HepG2 (cell line): ENCODE measurements around the gene OR1I1. TPM values are rescaled to one million over a fixed set of nuclear protein-coding genes. Genes with fewer than 3 reads are reported as not detected.
A peak's percentile ranks its signal among the peaks of the same experiment; 100 is the strongest.

Source experiments
- DZIP1 ChIP-seq: sonication (generic); formaldehyde crosslinking; IDR thresholded peaks from 2 replicates; pipeline ENCODE4 v1.5.0; 2020; ENCODE audit warnings: mild to moderate bottlenecking, missing genetic modification reagents
- HDAC2 ChIP-seq: sonication (generic); formaldehyde crosslinking; IDR thresholded peaks from 2 replicates; pipeline ENCODE4 v1.4.0; 2020; ENCODE audit warnings: missing genetic modification reagents
- KDM5A ChIP-seq: fragments of 200-600 bp; sonication (generic); IDR thresholded peaks from 2 replicates; pipeline ENCODE4 v1.7.0; 2018; ENCODE audit warnings: antibody characterized with exemption, mild to moderate bottlenecking, low read length, borderline replicate concordance
- LRRFIP1 ChIP-seq: sonication (generic); formaldehyde crosslinking; conservative IDR thresholded peaks from 2 replicates; pipeline ENCODE4 v1.4.0; 2020; ENCODE audit warnings: missing genetic modification reagents
- MEF2D ChIP-seq: sonication (generic); formaldehyde crosslinking; IDR thresholded peaks from 2 replicates; pipeline ENCODE4 v1.5.1; 2020; ENCODE audit warnings: mild to moderate bottlenecking, missing genetic modification reagents
- MLXIP ChIP-seq: sonication (generic); formaldehyde crosslinking; IDR thresholded peaks from 2 replicates; pipeline ENCODE4 v1.9.0; 2021; ENCODE audit warnings: missing genetic modification reagents, borderline replicate concordance
- PCBP1 ChIP-seq: fragments of 200-400 bp; formaldehyde crosslinking; IDR thresholded peaks from 2 replicates; pipeline ENCODE4 v1.6.1; 2017; ENCODE audit warnings: mild to moderate bottlenecking, low read depth, low read length, borderline replicate concordance
- U2AF1 ChIP-seq: fragments of 200-400 bp; formaldehyde crosslinking; optimal IDR thresholded peaks from 2 replicates; pipeline ENCODE3; 2017; ENCODE audit warnings: mild to moderate bottlenecking, low read depth, low read length
- YEATS2 ChIP-seq: sonication (generic); formaldehyde crosslinking; IDR thresholded peaks from 2 replicates; pipeline ENCODE4 v1.4.0; 2020; ENCODE audit warnings: missing genetic modification reagents, borderline replicate concordance
- ZBTB20 ChIP-seq: sonication (generic); formaldehyde crosslinking; IDR thresholded peaks from 2 replicates; pipeline ENCODE4 v1.8.1; 2023; ENCODE audit warnings: missing genetic modification reagents, low read depth, mild to moderate bottlenecking, borderline replicate concordance
- ZFX ChIP-seq: sonication (generic); formaldehyde crosslinking; IDR thresholded peaks from 2 replicates; pipeline ENCODE4 v1.4.0; 2020; ENCODE audit warnings: mild to moderate bottlenecking, low read depth, missing genetic modification reagents, moderate library complexity
- ZNF205 ChIP-seq: IDR thresholded peaks from 2 replicates; pipeline ENCODE4 v1.6.1; 2018; ENCODE audit warnings: missing biosample characterization, missing genetic modification reagents
- ZNF383 ChIP-seq: sonication (generic); formaldehyde crosslinking; IDR thresholded peaks from 2 replicates; pipeline ENCODE4 v1.4.0; 2020; ENCODE audit warnings: missing genetic modification reagents, mild to moderate bottlenecking, borderline replicate concordance
- ZNF609 ChIP-seq: sonication (generic); formaldehyde crosslinking; IDR thresholded peaks from 2 replicates; pipeline ENCODE4 v1.4.0; 2020; ENCODE audit warnings: mild to moderate bottlenecking, missing genetic modification reagents, borderline replicate concordance
- ZNF619 ChIP-seq: sonication (generic); formaldehyde crosslinking; IDR thresholded peaks from 2 replicates; pipeline ENCODE4 v1.4.0; 2020; ENCODE audit warnings: mild to moderate bottlenecking, missing genetic modification reagents
- polyA plus RNA-seq, 8 experiments: library from polyadenylated mRNA; depleted of rRNA in 3 of 8; stranded (reverse) in 7 of 8; unstranded in 1 of 8; fragments of >200 nt; fragmentation: Illumina TruSeq in 4 of 8; extraction: Trizol in 4 of 8; gene quantifications; 2 replicates each; pipeline versions ENCODE4 v1.2.1 to v1.2.3, GENCODE V29; 2011 to 2016; ENCODE audit warnings: low read depth in 4 of 8, missing spikeins in 1 of 8, mixed read lengths in 1 of 8; ENCODE audit not compliant: insufficient read depth in 1 of 8
- total RNA-seq, 5 experiments: library from RNA; depleted of rRNA; stranded (reverse); fragments of >200 nt; fragmentation: Illumina TruSeq; extraction: Trizol; gene quantifications; 2 replicates each; pipeline ENCODE4 v1.2.3, GENCODE V29; 2016; ENCODE audit warnings: low read depth in 1 of 5

Gene OR1I1
- total and polyA plus RNA-seq, 2 of the 13 experiments (the other 11 are each of a cell fraction or from before 2014, with no cell fraction given), result not detected

- TF ChIP-seq DZIP1 (CRISPR knock-in tag) (no peak), ZNF205 (0 out of 2 replicates have a peak, but pooled peaks have one; percentile 56), MEF2D (CRISPR knock-in tag) (peak; percentile 27; the same call in 1 of the 2 replicates), ZFX (CRISPR knock-in tag) (no peak), HDAC2 (CRISPR knock-in tag) (0 out of 2 replicates have a peak, but pooled peaks have one; percentile 51), KDM5A (no peak), U2AF1 (no peak), YEATS2 (CRISPR knock-in tag) (no peak), ZNF609 (CRISPR knock-in tag) (peak; percentile 40; the same call in 1 of the 2 replicates), ZNF619 (no peak), MLXIP (no peak), PCBP1 (no peak), ZNF383 (CRISPR knock-in tag) (no peak), ZBTB20 (CRISPR knock-in tag) (0 out of 2 replicates have a peak, but pooled peaks have one; percentile 22), LRRFIP1 (no peak)
These were observed 8.9 kb upstream of the OR1I1 start (continued) for GRCh38 chr19:15072930-15073647.
